ENCODE data around the gene CUTA. TPM values are rescaled to one million over a fixed set of nuclear protein-coding genes. Genes with fewer than 3 reads are reported as not detected.
A peak's percentile ranks its signal among the peaks of the same experiment; 100 is the strongest.
"Not testable (repeated sequence)": the region's sequence is repeated elsewhere in the genome, so short reads cannot be mapped to it uniquely, and the experiment has no call there.

Gene CUTA
- total RNA-seq, 1 experiment from 2014 or later: 222 TPM

- DNase-seq (ENCODE audit: low spot score): no peak
Measured at GRCh38 chr6:33405386-33405940, 12.4 kb downstream of the CUTA start.

DNA sequence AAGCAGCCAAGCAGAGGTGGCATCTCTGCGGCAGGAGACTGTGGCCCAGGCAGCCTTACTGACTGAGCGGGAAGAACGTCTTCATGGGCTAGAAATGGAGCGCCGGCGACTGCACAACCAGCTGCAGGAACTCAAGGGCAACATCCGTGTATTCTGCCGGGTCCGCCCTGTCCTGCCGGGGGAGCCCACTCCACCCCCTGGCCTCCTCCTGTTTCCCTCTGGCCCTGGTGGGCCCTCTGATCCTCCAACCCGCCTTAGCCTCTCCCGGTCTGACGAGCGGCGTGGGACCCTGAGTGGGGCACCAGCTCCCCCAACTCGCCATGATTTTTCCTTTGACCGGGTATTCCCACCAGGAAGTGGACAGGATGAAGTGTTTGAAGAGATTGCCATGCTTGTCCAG is 13.0 kb downstream of the CUTA start:
- DNase-seq (ENCODE audit: low spot score): no peak

- DNase-seq (ENCODE audit: low spot score): not testable (repeated sequence)
Measured at GRCh38 chr6:33399881-33400280, 18.0 kb downstream of the CUTA start.

DNA sequence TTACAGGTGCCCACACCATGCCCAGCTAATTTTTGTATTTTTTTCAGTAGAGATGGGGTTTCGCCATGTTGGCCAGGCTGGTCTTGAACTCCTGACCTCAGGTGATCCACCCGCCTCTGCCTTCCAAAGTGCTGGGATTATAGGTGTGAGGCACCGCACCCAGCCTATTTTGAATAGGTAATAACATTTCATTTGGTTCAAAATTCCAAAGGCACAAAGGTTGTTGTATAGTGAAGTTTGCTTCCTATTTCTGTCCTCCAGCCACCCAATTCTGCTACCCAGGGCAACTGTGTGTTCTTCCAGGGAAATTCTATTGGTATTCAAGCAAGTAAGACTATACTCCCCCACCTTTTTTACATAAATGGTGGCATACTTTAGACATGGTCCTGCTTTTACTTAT is 19.3 kb downstream of the CUTA start:
- DNase-seq (ENCODE audit: low spot score): not testable (repeated sequence)

GRCh38 chr6:33397541-33397940 is 20.4 kb downstream of the CUTA start:
- no peak for DNase-seq (ENCODE audit: low spot score)

- no peak for DNase-seq (ENCODE audit: low spot score)
Measured at GRCh38 chr6:33392979-33393378, 24.9 kb downstream of the CUTA start.

- DNase-seq (ENCODE audit: low spot score): no peak
Measured at GRCh38 chr6:33392595-33392948, 25.3 kb downstream of the CUTA start.

DNA sequence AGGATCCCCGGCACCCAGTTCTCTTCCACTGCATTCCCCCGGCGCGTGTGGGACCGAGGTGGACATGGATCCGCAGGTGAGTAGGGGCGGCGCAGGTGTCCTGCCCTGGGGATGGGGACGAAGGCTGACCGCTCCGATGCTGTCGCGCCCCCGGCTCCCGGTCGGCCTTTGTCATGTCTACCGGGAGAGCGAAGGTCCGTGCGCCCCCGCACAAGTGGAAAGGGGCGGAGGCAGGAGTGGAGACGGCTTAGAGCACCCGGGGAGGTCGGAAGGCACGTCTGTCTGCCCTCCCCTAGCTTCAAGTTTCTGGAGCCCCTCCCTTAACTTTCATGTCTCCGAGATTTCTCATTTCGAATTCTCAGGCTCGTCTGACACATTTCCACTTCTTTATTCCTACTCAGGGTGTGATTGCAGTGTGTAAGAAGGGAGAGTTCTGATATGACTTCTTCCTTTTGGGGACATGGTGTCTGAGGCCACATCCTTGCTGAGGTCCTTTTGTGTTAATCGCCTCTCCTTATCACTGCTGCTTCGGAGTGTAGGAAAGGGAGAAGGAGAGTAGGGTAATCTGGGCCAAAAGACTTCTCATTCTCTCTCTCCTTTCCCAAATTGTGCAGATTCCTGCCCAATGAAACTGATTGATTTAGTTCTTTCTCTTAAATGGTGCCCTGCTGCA is 25.8 kb downstream of the CUTA start:
- DNase-seq (ENCODE audit: low spot score): no peak

- DNase-seq (ENCODE audit: low spot score): peak; percentile 100
Measured at GRCh38 chr6:33391278-33391921, 26.5 kb downstream of the CUTA start, which contains the start of gene KIFC1. KIFC1 (plus strand) TSS chr6:33391823; CDS start chr6:33391986, 163 bp downstream.

- DNase-seq (ENCODE audit: low spot score): no peak
Measured at GRCh38 chr6:33390767-33391277, 27.1 kb downstream of the CUTA start.

DNA sequence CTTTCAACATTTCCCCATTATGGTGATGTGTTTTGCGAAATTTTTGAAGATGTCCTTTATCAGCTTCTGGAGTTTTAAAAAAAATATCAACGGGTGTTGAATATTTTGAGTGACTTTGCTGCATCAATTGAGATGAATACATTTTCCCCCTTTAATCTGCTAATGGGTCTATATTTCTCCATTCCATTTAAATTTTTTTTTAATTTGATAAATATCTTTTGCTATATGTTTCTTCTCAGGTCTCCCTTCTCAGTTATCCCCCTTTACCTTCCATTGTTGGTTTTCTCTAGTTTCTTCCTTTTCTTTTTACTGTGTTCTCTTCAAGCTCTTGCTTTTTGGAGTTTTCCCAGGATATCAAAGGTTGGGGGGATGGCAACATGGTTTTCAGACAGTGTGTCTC is 27.7 kb downstream of the CUTA start:
- DNase-seq (ENCODE audit: low spot score): no peak

- peak; percentile 35 for DNase-seq (ENCODE audit: low spot score)
Measured at GRCh38 chr6:33384581-33385020, 33.3 kb downstream of the CUTA start.

DNA sequence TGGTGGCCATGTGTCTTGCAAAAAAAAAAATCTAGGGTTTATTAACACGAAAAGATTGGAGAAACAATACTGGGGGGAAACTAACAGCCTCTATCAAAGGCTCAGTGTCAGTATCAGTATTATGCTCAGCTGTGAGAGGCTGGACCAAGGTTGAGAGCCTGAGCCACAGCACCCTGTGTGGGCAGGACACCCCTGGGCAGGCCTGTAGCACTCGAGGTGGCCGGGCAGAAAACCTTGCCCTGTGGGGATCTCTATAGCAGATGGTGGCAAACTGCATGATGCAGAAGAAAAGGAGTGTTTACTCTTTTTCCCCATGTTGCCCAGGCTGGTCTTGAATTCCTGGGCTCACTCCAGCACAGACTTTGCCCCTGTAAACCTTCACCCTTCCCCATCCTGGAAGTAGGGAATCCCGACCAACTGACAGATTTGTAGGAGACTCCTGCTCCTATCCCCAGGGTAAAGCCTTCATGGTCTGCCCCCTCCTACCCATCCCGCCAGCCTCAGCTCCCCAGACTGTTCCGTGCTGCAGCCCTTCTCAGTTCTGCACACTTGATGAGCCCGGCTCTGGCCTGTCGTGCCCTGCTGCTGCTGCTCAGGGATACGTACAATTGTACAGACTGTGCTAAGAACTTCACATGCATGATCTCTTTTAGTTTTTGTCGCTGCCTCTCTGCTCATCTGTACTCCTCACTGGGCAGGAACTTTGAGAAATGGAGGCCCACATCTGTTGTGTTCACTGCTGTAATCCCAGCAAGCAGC is 34.3 kb downstream of the CUTA start:
- no peak for DNase-seq (ENCODE audit: low spot score)

DNA sequence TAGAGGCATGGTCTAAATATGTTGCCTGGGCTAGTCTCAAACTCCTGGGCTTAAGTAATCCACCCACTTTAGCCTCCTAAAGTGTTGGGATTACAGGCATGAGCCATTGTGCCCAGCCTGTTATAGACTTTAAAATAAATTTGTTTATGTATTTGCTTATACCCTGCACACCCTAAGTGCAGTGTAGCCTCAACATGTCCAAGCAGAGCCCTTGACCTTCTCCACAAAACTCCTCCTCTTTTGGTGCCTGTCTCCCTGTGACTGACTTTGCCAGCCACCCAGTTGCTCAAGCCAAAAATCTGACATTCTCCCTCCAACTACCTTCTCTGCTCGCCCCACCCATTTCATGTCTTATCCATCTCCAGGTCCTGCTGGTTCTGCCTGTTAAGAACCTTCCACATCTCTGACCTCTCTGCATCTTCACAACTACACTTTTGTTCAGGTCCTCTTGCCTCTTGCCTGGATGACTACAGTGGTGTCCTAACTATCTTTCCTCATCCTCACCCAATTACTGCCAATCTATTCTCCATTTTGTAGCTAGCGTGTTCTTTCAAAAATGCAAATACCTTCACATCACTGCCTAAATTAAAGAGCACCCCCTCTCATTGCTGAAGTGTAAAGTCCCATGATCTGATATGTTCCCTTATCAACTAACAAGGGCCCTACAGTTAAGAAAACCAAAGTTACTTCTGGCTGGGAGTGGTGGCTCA is 37.5 kb downstream of the CUTA start:
- DNase-seq (ENCODE audit: low spot score): no peak

- not testable (repeated sequence) for DNase-seq (ENCODE audit: low spot score)
Measured at GRCh38 chr6:33379184-33379583, 38.7 kb downstream of the CUTA start.

GRCh38 chr6:33377171-33377570 is 40.7 kb downstream of the CUTA start:
- DNase-seq (ENCODE audit: low spot score): no peak

- DNase-seq (ENCODE audit: low spot score): peak; percentile 77
Measured at GRCh38 chr6:33375143-33375671, 42.7 kb downstream of the CUTA start.

DNA sequence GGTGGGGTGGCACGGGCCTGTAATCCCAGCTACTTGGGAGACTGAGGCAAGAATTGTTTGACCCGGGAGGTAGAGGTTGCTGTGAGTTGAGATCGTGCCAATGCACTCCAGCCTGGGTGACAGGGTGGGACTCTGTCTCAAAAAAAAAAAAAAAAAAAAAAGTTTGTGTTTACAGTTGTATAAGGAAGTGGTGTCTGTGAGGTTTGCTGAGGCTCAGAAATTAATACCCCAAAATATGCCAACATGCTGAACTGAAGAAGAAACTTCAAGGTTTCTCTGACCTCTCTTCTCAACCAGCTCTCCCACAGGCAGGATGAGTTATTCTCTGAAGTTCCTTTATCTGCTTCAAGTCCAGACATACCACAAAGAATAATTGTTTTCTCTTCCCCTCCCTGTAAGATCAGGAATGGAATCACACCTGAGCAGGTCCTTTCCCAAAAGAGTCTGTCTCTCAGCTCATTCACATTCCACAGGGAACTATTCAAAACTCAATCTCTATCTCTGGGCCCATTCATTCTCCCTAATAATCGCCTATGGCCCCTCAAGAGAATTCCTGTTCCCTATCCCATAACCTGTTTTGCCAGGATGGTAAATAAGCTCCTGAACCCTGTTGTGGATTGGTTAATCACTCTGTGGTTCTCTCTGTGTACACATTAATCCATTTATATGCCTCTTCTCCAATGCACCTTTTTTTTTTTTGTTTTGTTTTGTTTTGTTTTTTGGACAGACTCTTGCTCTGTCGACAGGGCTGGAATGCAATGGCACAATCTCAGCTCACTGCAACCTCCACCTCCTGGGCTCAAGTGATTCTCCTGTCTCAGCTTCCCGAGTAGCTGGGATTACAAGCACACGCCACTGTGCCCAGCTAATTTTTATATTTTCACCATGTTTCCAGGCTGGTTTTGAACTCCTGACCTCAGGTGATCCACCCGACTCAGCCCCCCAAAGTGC is 43.7 kb downstream of the CUTA start:
- no peak for DNase-seq (ENCODE audit: low spot score)

DNA sequence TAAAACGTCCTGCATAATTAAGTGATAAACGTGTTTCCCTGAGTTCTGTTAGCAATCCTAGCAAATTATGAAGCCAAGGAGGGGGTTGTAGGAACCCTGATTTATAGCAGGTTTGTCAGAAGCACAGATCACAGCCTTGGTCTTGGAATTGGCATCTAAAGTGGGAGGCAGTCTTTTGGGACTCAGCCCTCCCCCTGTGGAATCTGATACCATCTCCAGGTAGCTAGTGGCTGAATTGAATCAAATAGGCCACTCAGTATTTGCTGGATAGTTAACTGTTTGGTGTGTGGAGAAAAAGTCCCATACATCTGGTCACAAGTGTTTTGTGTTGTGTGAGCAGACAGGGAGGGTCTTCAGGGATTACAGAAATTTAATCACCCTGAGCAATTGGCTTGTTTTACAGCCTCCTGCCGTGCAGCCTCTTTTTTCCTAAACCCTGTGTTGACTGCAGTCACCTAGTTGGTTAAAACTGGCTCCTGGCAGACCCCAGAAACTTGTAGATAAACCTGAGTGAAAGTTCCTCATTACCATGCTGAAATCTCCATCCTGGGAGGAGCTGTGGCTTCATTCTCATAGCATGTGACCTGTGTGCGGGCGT is 45.3 kb downstream of the CUTA start:
- no peak for DNase-seq (ENCODE audit: low spot score)

GRCh38 chr6:33371901-33372300 is 46.0 kb downstream of the CUTA start:
- DNase-seq (ENCODE audit: low spot score): not testable (repeated sequence)

Data from H4 (cell line).